ENCODE data around the gene PGS1.

The PGS1 gene

GRCh38 chr17:78409191-78409928, 30.9 kb downstream of the PGS1 start:
- DNase-seq = peak; percentile 92 to 95

GRCh38 chr17:78411241-78411857, 32.9 kb downstream of the PGS1 start:
- no peak for DNase-seq

GRCh38 chr17:78412403-78412802, 34.0 kb downstream of the PGS1 start:
- peak in 1 of 2 experiments; percentile 36 for DNase-seq

- DNase-seq = peak; percentile 72 to 92
Measured at GRCh38 chr17:78414178-78415162, 36.0 kb downstream of the PGS1 start.

- no peak for DNase-seq
Measured at GRCh38 chr17:78415821-78416711, 37.6 kb downstream of the PGS1 start.

GRCh38 chr17:78416791-78417530, 38.5 kb downstream of the PGS1 start:
- no peak for DNase-seq

- DNase-seq = no peak
Measured at GRCh38 chr17:78417531-78417909, 39.1 kb downstream of the PGS1 start.

GRCh38 chr17:78418326-78419026, 40.0 kb downstream of the PGS1 start:
- DNase-seq = peak; percentile 44 to 85

GRCh38 chr17:78419970-78420815, 41.7 kb downstream of the PGS1 start:
- no peak for DNase-seq

- DNase-seq = no peak
Measured at GRCh38 chr17:78421084-78421533, 42.7 kb downstream of the PGS1 start.

GRCh38 chr17:78421534-78422266, 43.3 kb downstream of the PGS1 start:
- peak; percentile 62 to 81 for DNase-seq

- no peak for DNase-seq
Measured at GRCh38 chr17:78422267-78422605, 43.8 kb downstream of the PGS1 start.

- no peak for DNase-seq
Measured at GRCh38 chr17:78422872-78423588, 44.6 kb downstream of the PGS1 start.

- no peak for DNase-seq
Measured at GRCh38 chr17:78423961-78424675, 45.7 kb downstream of the PGS1 start.

GRCh38 chr17:78425429-78425828, 47.0 kb downstream of the PGS1 start:
- no peak for DNase-seq

- DNase-seq = no peak
Measured at GRCh38 chr17:78426293-78426879, 47.9 kb downstream of the PGS1 start.

GRCh38 chr17:78427140-78427539, 48.7 kb downstream of the PGS1 start:
- no peak for DNase-seq

All from NCI-H524 (cell line).